Endothelial cell of umbilical vein (primary cell): ENCODE measurements around the gene CCT3. TPM values are rescaled to one million over a fixed set of nuclear protein-coding genes. Genes with fewer than 3 reads are reported as not detected.

Experiments used
- BruUV-seq: library from RNA; stranded (reverse); fragments of 400-500 nt; replicated peaks from 2 replicates; lab custom pipeline; 2021; lab: Mats Ljungman, UMichigan
- CTCF ChIA-PET: fragments of 300-600, 350-600 bp; sonication (Branson Sonifier 250); formaldehyde crosslinking; loops from one replicate; lab custom pipeline; 2021; ENCODE audit warnings: antibody characterized with exemption, inconsistent platforms; lab: Charles Lee
- POLR2A ChIA-PET: fragments of 300-600, 350-600 bp; sonication (Branson Sonifier 250); formaldehyde crosslinking; loops from one replicate; lab custom pipeline; 2021; ENCODE audit warnings: antibody characterized with exemption, inconsistent platforms; lab: Charles Lee
- DNase-seq: peaks from one replicate; pipeline ENCODE4 v3.0.0-alpha.2; 2011; ENCODE audit warnings: low read depth, low spot score
- FAIRE-seq: peaks from 2 replicates; lab custom pipeline; 2011; peaks lifted over from hg19 to GRCh38; lab: Jason Lieb, UNC
- H2AFZ ChIP-seq: 2 replicates; pipeline ENCODE4 v1.6.0; 2012; ENCODE audit warnings: low read depth, low read length, control low read depth, inconsistent platforms
- H3K27ac ChIP-seq: 2 replicates; pipeline ENCODE4 v1.5.1; 2011; ENCODE audit warnings: low read depth, mild to moderate bottlenecking, control low read depth, low read length, moderate library complexity; ENCODE audit not compliant: insufficient read depth
- H3K27me3 ChIP-seq, 2 experiments: 2 replicates each; pipeline versions ENCODE4 v1.6.0 to v1.6.1; 2011; ENCODE audit warnings: low read length in 2 of 2, mixed read lengths in 1 of 2; ENCODE audit not compliant: control insufficient read depth in 2 of 2, insufficient read depth in 2 of 2
- H3K36me3 ChIP-seq, 2 experiments: 2 replicates in 1 of 2; 3 replicates in 1 of 2; pipeline ENCODE4 v1.5.1; 2011; ENCODE audit warnings: low read length in 2 of 2, mild to moderate bottlenecking in 1 of 2, moderate library complexity in 1 of 2; ENCODE audit not compliant: control insufficient read depth in 2 of 2, insufficient read depth in 2 of 2; ENCODE audit errors: extremely low read depth in 1 of 2
- H3K4me1 ChIP-seq: 3 replicates; pipeline ENCODE4 v1.5.1; 2011; ENCODE audit warnings: mild to moderate bottlenecking, low read length; ENCODE audit not compliant: control insufficient read depth, insufficient read depth; ENCODE audit errors: extremely low read depth
- H3K4me2 ChIP-seq: 2 replicates; pipeline ENCODE4 v1.6.1; 2011; ENCODE audit warnings: low read length, control low read depth, mixed read lengths; ENCODE audit not compliant: insufficient read depth
- H3K4me3 ChIP-seq, 3 experiments: fragments of 200-600 bp in 1 of 3; sonication (generic), shearing (Covaris generic) in 1 of 3; replicated peaks in 1 of 3; 2 replicates each; pipeline ENCODE4 v1.5.1; 2011 to 2016; ENCODE audit warnings: control low read depth in 3 of 3, low read length in 3 of 3, mild to moderate bottlenecking in 2 of 3, inconsistent platforms in 1 of 3, low read depth in 1 of 3, moderate library complexity in 1 of 3; ENCODE audit not compliant: insufficient read depth in 1 of 3
- H3K79me2 ChIP-seq: 2 replicates; pipeline ENCODE4 v1.6.0; 2012; ENCODE audit warnings: low read length, inconsistent platforms; ENCODE audit not compliant: control insufficient read depth, insufficient read depth
- H3K9ac ChIP-seq: replicated peaks from 2 replicates; pipeline ENCODE3; 2011; ENCODE audit warnings: low read length, control low read depth; ENCODE audit not compliant: insufficient read depth; ENCODE audit errors: extremely low read depth
- H3K9me1 ChIP-seq: replicated peaks from 3 replicates; pipeline ENCODE4 v1.6.0; 2011; ENCODE audit warnings: mild to moderate bottlenecking, low read length; ENCODE audit not compliant: control insufficient read depth, insufficient read depth; ENCODE audit errors: extremely low read depth
- H3K9me3 ChIP-seq: replicated peaks from 2 replicates; pipeline ENCODE4 v1.5.1; 2012; ENCODE audit warnings: low read length, inconsistent platforms; ENCODE audit not compliant: control insufficient read depth, insufficient read depth
- H4K20me1 ChIP-seq: replicated peaks from 2 replicates; pipeline ENCODE3; 2011; ENCODE audit warnings: mild to moderate bottlenecking, low read length; ENCODE audit not compliant: control insufficient read depth, insufficient read depth; ENCODE audit errors: extremely low read depth
- EZH2 ChIP-seq: IDR thresholded peaks from 2 replicates; pipeline ENCODE4 v1.6.1; 2012; ENCODE audit warnings: borderline replicate concordance, low read depth, mild to moderate bottlenecking, moderate library complexity, low read length, inconsistent platforms; ENCODE audit not compliant: severe bottlenecking
- FOS ChIP-seq: IDR thresholded peaks from 2 replicates; pipeline ENCODE4 v1.6.1; 2011; ENCODE audit warnings: mild to moderate bottlenecking, low read length, moderate library complexity, borderline replicate concordance; ENCODE audit not compliant: insufficient read depth
- GATA2 ChIP-seq: IDR thresholded peaks from 2 replicates; pipeline ENCODE4 v1.7.0; 2011; ENCODE audit warnings: low read depth, mild to moderate bottlenecking, moderate library complexity, mixed read lengths, low read length; ENCODE audit not compliant: insufficient read length, insufficient read depth
- JUN ChIP-seq: IDR thresholded peaks from 2 replicates; pipeline ENCODE4 v1.6.1; 2011; ENCODE audit warnings: borderline replicate concordance, low read depth; ENCODE audit not compliant: insufficient read length, insufficient read depth
- MYC ChIP-seq: IDR thresholded peaks from one replicate; pipeline ENCODE4 v1.6.1; 2011; ENCODE audit warnings: mild to moderate bottlenecking, low read depth, low read length
- POLR2A ChIP-seq: IDR thresholded peaks from 2 replicates; pipeline ENCODE4 v1.6.1; 2012; ENCODE audit warnings: low read depth, mild to moderate bottlenecking, control low read depth, low read length
- POLR2AphosphoS5 ChIP-seq: IDR thresholded peaks from 2 replicates; pipeline ENCODE4 v1.6.1; 2012; ENCODE audit warnings: low read depth, mild to moderate bottlenecking, control low read depth, low read length, moderate library complexity; ENCODE audit not compliant: insufficient read depth
- dilution Hi-C: fragments of 300-500 bp; cut with MboI; formaldehyde crosslinking; loops from one replicate; pipeline ENCODE4 v1.15.0; 2019; ENCODE audit warnings: low sequenced_read_pairs; ENCODE audit not compliant: extremely low pct_ligation_motif_present
- intact Hi-C: fragments of 100-400 bp; cut with micrococcal nuclease; formaldehyde crosslinking; loops from one replicate; pipeline ENCODE4 v1.10.0; 2022
- polyA plus RNA-seq, 4 experiments: library from polyadenylated mRNA; depleted of rRNA in 3 of 4; stranded (reverse) in 3 of 4; unstranded in 1 of 4; fragments of >200 nt; gene quantifications; 2 replicates each; pipeline versions ENCODE4 v1.2.1 to v1.2.3, GENCODE V29; 2011 to 2012; ENCODE audit warnings: missing spikeins in 1 of 4
- total RNA-seq: library from RNA; stranded (reverse); gene quantifications from 2 replicates; pipeline ENCODE4 v1.2.3, GENCODE V29; 2021
- TF ChIP-seq, protein P1 (sequence below): IDR thresholded peaks from 2 replicates; pipeline ENCODE4 v1.6.1; 2011; ENCODE audit not compliant: insufficient read depth, insufficient read length
- TF ChIP-seq, protein P2 (sequence below), 2 donors: IDR thresholded peaks; 1 replicate in 1 of 2; 2 replicates in 1 of 2; pipeline ENCODE4 v1.5.1; 2011; ENCODE audit warnings: low read length in 2 of 2, mild to moderate bottlenecking in 2 of 2, moderate library complexity in 2 of 2, control low read depth in 1 of 2, inconsistent platforms in 1 of 2, low read depth in 1 of 2; ENCODE audit not compliant: insufficient read depth in 1 of 2; ENCODE audit errors: extremely low read depth in 1 of 2

CCT3 gene
- total and polyA plus RNA-seq, 2 donors (not counting 3 experiments of a cell fraction or from before 2014, with no cell fraction given): 276 to 367 TPM

DNA sequence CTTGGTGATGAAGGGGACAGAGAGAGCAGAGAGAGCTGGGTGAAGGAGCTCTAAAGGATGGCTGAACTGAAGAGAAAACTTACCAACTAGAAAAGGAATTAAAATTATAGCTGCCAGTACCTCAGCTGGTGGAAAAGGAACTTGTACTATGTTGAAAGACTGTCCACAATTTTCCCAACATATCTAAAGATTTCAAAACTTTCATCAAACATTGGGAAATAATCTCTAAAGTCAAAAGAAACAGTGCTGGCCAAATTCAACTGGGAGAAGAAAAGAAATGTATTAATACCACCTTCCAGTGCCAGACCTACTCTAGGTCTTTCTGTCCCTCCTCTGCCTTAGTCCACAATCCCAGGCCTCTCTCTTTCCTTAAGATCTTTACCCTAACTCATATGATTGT lies 61.6 kb downstream of the CCT3 start:
- Histone ChIP-seq H3K27ac (no peak overlapping the region), H3K9me1 (no peaks in the 10 kb centered on the region), H3K27me3 (no peaks in the 10 kb centered on the region), H4K20me1 (peaks cover 2% of the 10 kb centered on the region), H3K9me3 (no peaks in the 10 kb centered on the region), H3K4me3 (no peak overlapping the region), H3K36me3 (peaks cover 21 to 43% of the 10 kb centered on the region in 2 experiments), H3K79me2 (peaks cover 35% of the 10 kb centered on the region), H3K4me2 (no peak overlapping the region), H3K4me1 (peaks cover 6% of the 10 kb centered on the region), H3K9ac (no peak overlapping the region), H2AFZ (no peak overlapping the region)
- dilution Hi-C loops (no loop called here), intact Hi-C loops (no loop called here)
- no TSS peak for BruUV-seq
- ChIA-PET POLR2A (interaction anchor here (0.7 kb wide), 1 partner anchor 17 kb away, joined by 4 read pairs; no protein-coding TSS in a partner anchor), CTCF (no interaction called here)
- DNase-seq: no peak
- FAIRE-seq: no peak
- TF ChIP-seq MYC (no peak), GATA2 (no peak), EZH2 (no peak), FOS (no peak)

DNA sequence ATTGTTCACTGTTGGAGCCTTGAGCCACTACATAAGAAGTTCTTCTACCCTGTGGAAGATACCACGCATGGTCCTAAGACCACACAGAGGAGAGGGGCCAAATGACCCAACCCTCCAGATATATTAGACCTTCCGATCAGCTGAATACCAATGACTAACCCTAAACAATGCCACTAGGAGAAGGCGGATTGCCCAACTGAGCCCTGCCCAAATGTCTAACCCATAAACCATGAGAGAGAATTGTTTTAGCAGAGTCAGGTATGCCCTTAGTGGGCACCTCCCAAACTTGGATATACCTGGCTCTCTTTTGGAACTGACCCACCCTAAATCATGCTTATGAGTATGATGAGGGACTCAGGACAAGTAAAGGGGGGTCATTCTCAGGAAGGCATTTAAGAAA lies 67.8 kb downstream of the CCT3 start:
- dilution Hi-C loops (no loop called here), intact Hi-C loops (no loop called here)
- ChIA-PET POLR2A (no interaction called here), CTCF (no interaction called here)
- no peaks in the 10 kb centered on the region for H3K4me1 ChIP-seq
- H3K36me3 ChIP-seq: peaks cover 22 to 62% of the 10 kb centered on the region in 2 experiments
- H3K4me2 ChIP-seq: no peak overlapping the region
- no peak overlapping the region for H3K9ac ChIP-seq
- H3K27me3 ChIP-seq: no peaks in the 10 kb centered on the region
- no peaks in the 10 kb centered on the region for H3K79me2 ChIP-seq
- no peak overlapping the region for H2AFZ ChIP-seq
- H3K9me1 ChIP-seq: no peaks in the 10 kb centered on the region
- no peak for DNase-seq
- no peak overlapping the region for H3K4me3 ChIP-seq
- H4K20me1 ChIP-seq: no peaks in the 10 kb centered on the region
- FAIRE-seq: no peak
- H3K9me3 ChIP-seq: no peaks in the 10 kb centered on the region
- TF ChIP-seq, protein P1, sequence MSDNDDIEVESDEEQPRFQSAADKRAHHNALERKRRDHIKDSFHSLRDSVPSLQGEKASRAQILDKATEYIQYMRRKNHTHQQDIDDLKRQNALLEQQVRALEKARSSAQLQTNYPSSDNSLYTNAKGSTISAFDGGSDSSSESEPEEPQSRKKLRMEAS: no peak
- no peak for TF ChIP-seq POLR2A
- no peak for TF ChIP-seq FOS
- TF ChIP-seq POLR2AphosphoS5: no peak
- no peak for TF ChIP-seq JUN
- TF ChIP-seq EZH2: no peak
- TF ChIP-seq GATA2: no peak
- no peak for TF ChIP-seq MYC
- TF ChIP-seq, protein P2, sequence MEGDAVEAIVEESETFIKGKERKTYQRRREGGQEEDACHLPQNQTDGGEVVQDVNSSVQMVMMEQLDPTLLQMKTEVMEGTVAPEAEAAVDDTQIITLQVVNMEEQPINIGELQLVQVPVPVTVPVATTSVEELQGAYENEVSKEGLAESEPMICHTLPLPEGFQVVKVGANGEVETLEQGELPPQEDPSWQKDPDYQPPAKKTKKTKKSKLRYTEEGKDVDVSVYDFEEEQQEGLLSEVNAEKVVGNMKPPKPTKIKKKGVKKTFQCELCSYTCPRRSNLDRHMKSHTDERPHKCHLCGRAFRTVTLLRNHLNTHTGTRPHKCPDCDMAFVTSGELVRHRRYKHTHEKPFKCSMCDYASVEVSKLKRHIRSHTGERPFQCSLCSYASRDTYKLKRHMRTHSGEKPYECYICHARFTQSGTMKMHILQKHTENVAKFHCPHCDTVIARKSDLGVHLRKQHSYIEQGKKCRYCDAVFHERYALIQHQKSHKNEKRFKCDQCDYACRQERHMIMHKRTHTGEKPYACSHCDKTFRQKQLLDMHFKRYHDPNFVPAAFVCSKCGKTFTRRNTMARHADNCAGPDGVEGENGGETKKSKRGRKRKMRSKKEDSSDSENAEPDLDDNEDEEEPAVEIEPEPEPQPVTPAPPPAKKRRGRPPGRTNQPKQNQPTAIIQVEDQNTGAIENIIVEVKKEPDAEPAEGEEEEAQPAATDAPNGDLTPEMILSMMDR (IDR thresholded peaks at IDR 0.05; ENCODE audit: extremely low read depth in 1 of 2, insufficient read depth in 1 of 2, low read depth in 1 of 2, low read length in 2 of 2): no peak
- H3K27ac ChIP-seq: no peak overlapping the region
- BruUV-seq: no TSS peak
